ENCODE data around the gene CLASP1.
"Not testable (repeated sequence)": the region's sequence is repeated elsewhere in the genome, so short reads cannot be mapped to it uniquely, and the experiment has no call there.

Gene CLASP1

GRCh38 chr2:121582272-121582671 is 67.0 kb downstream of the CLASP1 start:
- DNase-seq (ENCODE audit: low read depth in 3 of 3): no peak

GRCh38 chr2:121579309-121579708 is 70.0 kb downstream of the CLASP1 start:
- DNase-seq (ENCODE audit: low read depth in 3 of 3): no peak

- DNase-seq (ENCODE audit: low read depth in 3 of 3): no peak
These were observed 71.9 kb downstream of the CLASP1 start for GRCh38 chr2:121577381-121577780.

- no peak for DNase-seq (ENCODE audit: low read depth in 3 of 3)
These were observed 73.0 kb downstream of the CLASP1 start for GRCh38 chr2:121576263-121576662.

GRCh38 chr2:121575800-121576199 is 73.5 kb downstream of the CLASP1 start:
- no peak for DNase-seq (ENCODE audit: low read depth in 3 of 3)

GRCh38 chr2:121570667-121571055 is 78.6 kb downstream of the CLASP1 start:
- no peak for DNase-seq (ENCODE audit: low read depth in 3 of 3)

GRCh38 chr2:121570036-121570666 is 79.1 kb downstream of the CLASP1 start:
- no peak for DNase-seq (ENCODE audit: low read depth in 3 of 3)

GRCh38 chr2:121567957-121568409 is 81.3 kb downstream of the CLASP1 start:
- no peak for DNase-seq (ENCODE audit: low read depth in 3 of 3)

GRCh38 chr2:121567452-121567851 is 81.8 kb downstream of the CLASP1 start:
- DNase-seq (ENCODE audit: low read depth in 3 of 3): no peak

GRCh38 chr2:121565389-121566250 is 83.6 kb downstream of the CLASP1 start:
- DNase-seq (ENCODE audit: low read depth in 3 of 3): no peak

- DNase-seq (ENCODE audit: low read depth in 3 of 3): no peak
These were observed 84.4 kb downstream of the CLASP1 start for GRCh38 chr2:121564905-121565304.

- not testable (repeated sequence) for DNase-seq (ENCODE audit: low read depth in 3 of 3)
These were observed 85.5 kb downstream of the CLASP1 start for GRCh38 chr2:121563754-121564153.

GRCh38 chr2:121562269-121563176 is 86.7 kb downstream of the CLASP1 start:
- no peak for DNase-seq (ENCODE audit: low read depth in 3 of 3)

- DNase-seq (ENCODE audit: low read depth in 3 of 3): no peak
These were observed 87.5 kb downstream of the CLASP1 start for GRCh38 chr2:121561617-121562268.

- no peak for DNase-seq (ENCODE audit: low read depth in 3 of 3)
These were observed 90.9 kb downstream of the CLASP1 start for GRCh38 chr2:121558329-121558728.

GRCh38 chr2:121555008-121555407 is 94.3 kb downstream of the CLASP1 start:
- no peak for DNase-seq (ENCODE audit: low read depth in 3 of 3)

GRCh38 chr2:121552477-121553180 is 96.6 kb downstream of the CLASP1 start:
- not testable (repeated sequence) for DNase-seq (ENCODE audit: low read depth in 3 of 3)

GRCh38 chr2:121550669-121551068 is 98.6 kb downstream of the CLASP1 start:
- no peak for DNase-seq (ENCODE audit: low read depth in 3 of 3)

- no peak for DNase-seq (ENCODE audit: low read depth in 3 of 3)
These were observed 101.6 kb downstream of the CLASP1 start for GRCh38 chr2:121547646-121548045.

GRCh38 chr2:121545913-121546312 is 103.3 kb downstream of the CLASP1 start:
- no peak for DNase-seq (ENCODE audit: low read depth in 3 of 3)

- no peak for DNase-seq (ENCODE audit: low read depth in 3 of 3)
These were observed 104.0 kb downstream of the CLASP1 start for GRCh38 chr2:121545257-121545656.
